TTC549 (cell line): Measurements from ENCODE around the gene SLC35G3.
"Not testable (repeated sequence)": the region's sequence is repeated elsewhere in the genome, so short reads cannot be mapped to it uniquely, and the experiment has no call there.

Experiments
- FAIRE-seq: peaks from 2 replicates; lab custom pipeline; 2012; peaks lifted over from hg19 to GRCh38; lab: Jason Lieb, UNC

SLC35G3 gene

DNA sequence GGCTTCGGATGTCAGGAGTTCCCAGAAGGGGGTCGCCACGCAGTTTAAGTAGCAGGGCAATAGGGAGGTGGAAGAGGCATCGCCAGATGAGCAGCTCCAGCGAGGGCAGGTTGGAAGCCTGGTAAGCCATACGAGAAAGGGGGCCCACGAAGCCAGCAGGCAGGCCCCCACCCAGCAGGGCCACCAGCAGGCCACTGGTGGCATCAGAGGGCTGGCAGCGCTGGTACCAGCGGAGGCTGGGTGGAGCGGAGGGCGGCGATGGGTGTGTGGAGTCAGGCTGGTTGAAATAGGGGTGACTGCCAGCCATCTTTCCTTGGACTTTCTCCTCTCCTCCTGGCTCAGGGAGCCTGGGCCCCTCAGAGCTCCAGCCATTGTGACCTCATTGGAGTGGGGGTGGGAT lies at the start of gene SLC35G3:
TSS of gene SLC35G3 (minus strand) at position 393 of the 400 bp plus-strand sequence. CDS start at position 307, 86 bp downstream.
- not testable (repeated sequence) for FAIRE-seq

DNA sequence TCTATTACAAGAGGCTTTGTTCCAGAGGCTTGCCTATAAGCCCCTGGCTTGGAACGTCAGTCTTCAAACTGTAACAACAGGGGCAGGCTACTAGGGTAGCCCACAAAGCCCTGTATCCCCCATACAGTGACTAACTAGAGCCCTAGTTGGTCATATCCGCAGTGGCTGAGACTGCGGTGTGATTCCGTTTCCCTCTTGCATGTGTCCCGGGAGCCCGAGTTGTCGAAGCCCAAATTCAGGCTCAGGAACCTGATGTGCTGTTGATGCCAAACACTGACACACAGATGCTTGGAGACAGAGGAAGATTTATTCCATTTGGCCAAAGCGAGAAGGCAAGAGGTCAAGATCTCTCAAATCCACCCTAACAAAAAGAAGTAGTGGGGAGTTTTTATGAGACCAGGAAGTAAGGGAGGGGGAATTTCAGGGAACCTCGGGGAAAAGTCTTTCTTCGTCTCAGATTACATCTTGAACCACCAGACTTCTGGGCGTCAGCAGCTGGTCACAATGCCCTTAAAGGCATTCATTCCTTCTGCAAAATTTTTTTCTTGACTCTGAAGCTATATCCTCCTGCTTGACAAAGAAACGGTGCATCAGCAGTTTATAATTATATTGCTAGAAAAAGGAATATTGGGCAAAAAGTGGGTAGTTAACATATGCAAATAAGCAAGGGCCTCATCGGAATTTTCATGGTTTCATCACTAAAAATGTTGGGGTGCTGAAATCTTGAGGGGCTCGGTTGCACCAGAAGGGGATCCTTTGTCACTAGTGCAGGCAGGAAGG lies 49.6 kb upstream of the SLC35G3 start:
- FAIRE-seq, result no peak

DNA sequence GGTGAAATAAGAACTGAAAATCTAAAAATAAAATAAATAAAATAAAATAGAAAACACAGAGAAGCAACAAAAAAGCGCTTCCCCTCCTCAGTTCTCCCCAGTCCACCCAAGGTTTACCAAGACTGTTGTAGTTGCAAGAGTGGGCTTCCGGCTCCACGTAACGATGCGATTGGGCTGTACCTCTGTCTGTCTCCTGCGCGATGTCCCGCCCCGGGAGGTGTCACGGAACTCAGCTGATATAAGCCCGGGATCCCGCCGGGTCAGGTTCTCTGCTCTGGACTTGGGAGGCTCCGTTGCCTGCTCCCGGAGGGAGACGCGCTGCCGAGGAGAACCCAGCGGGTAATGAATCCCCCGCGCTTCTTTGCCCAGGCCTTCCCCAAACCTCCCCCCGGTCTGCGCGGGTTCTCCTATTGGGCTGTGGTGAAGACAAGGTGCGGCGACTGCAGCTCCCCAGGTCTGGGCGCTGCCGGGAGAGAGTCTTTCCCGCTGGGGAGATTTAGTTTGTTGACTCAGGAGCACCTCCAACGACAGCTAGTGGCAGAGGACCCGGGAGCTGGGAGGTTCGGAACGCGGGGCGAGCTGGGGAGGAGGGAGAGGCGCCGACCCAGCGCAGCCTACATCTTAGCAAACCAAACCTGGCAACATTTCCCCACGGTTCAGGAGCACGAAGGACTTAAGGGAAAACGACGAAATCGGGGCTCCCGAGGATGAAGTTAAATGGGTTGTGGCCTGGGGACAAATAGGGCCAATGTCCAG lies 48.8 kb upstream of the SLC35G3 start, which contains the start of gene SLFN5:
TSS of gene SLFN5 (plus strand) at position 268 of the 756 bp plus-strand sequence. CDS start 15,619 bp downstream, outside the sequence.
- FAIRE-seq, result no peak

DNA sequence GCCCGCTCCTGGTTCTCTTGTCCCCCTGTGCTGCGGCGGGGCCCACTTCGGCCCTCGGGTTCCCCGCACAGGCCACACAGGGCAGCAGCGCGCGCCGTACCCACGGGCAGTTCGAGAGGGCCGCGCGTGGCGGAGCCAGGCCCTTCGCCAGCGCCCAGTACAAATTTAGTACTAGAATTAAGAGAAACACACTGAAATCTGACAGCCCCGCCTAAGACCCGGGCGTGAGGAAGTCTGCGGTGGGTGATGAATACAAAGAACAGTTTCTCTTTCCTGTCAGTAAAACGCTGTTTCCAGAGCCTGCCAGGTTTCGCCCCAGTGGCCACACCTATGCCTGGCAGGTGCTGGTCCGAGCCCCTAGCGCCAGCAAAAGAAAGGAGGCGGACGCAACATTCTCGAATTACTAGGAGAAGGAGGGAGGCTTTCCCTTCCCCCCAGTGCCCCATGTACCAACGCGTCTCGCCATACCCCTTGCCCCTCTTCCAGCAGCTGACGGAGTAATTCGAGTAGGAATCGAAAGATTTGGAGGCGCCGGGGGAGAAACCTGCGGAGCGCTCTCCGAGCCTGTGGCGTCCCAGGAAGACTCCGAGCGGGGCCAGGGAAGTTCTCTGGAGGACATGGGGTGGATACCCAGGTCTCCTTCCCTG lies 48.1 kb upstream of the SLC35G3 start:
- FAIRE-seq, result no peak

DNA sequence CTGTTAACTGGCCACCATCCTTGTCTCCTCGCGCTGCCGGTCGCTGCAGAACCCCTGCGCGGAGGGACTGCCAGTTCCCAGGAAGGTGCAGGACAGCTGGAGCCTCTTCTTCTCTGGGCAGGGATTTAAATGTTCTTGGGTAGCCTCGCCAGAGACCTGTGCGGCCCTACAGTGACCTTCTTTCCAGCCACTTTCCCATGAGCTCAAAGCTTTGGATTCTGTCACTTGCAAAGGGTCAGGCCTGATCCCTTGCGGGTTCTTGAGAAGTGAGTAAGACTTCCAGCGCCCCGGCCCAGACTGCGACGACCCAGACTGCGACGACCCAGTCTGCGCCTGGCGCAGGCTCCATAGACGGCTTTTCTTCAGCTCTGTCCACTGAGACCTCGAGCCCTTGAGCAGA lies 47.3 kb upstream of the SLC35G3 start:
- no peak for FAIRE-seq

DNA sequence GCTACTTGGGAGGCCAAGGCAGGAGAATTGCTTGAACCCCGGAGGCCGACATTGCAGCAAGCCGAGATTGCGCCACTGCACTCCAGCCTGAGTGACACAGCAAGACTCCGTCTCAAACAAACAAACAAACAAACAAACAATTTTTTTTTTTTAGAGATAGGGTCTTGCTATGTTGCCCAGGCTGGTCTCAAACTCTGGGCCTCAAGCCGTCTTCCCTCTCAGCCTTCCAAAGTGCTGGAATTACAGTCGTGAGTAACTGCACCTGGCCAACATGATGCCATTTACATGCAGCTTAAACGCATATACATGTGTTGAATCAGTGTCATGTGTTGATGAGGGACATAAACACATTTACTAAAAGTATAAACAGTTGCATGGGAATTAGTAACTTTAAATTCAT lies 46.7 kb upstream of the SLC35G3 start:
- no peak for FAIRE-seq

DNA sequence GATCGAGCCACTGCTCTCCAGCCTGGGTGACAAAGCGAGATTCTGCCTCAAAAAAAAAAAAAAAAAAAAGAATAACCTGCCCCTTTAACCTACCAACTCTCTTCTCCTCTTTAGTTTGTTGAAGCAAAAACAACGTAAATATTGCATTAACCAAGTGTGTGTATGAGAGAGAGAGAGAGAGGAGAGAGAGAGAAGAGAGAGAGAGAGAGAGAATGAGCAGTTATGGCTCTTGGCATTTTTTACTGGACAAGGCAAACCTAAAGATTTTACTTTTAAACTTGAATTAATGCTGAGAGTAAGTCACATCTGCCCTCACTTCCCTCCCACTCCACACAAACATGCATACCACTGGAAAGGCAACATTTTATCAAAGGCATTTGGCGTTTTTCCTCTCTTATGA lies 45.6 kb upstream of the SLC35G3 start:
- FAIRE-seq, result no peak

DNA sequence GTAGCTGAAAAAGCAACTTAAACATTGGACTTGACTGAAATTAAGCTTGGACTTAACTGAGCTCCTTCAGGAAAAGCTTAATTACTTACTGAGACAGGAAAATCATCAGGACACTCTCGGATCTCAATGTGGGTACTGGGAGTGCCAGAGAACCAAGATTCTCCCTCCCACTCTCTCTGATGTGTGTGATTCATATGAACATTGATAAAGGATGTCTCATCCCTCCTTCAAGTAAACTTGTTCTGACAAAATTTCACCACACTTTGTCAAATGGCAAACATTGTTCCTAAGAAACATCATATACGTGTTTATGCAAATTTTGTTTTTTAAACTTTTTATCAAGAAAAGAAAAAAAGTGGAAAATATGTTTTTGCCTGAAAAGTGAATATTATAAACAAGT lies 44.6 kb upstream of the SLC35G3 start:
- no peak for FAIRE-seq

DNA sequence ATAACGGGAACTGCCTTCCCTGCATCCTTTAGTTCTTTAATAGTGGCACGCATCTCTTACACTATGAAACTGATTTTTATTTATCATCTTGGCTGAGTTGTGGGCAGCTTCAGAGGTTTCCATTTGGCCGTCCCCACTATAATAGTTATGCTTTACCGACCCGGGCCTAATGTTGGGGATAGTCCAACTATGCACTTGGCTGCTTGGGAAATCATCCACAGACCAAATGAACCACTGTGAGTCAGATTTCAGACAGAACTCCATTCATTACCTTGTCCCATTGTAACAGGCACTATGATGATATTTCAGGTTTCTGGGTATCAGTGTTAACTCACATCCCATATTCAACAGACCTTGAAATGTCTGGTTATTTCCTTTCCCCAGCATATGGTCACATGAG lies 42.6 kb upstream of the SLC35G3 start:
- FAIRE-seq, result no peak

DNA sequence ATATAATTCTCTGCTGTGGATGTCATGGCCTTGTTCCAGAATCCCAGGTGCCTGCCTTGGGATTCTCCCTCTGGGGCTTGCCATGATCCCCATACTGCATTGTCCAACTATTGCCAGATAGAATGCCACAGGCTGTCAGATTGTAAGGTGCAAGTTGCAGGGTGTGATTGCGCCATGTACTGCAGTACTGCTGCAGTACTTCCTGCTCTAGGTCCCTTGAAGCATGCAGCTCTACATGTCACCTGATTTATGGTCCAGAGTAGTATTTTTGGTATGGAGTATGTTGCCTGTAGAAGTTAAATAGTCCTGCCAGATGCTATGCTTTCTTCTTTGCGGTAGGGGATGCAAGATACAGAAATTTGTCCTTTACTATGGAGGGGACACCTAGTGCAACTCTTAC lies 41.7 kb upstream of the SLC35G3 start:
- no peak for FAIRE-seq

DNA sequence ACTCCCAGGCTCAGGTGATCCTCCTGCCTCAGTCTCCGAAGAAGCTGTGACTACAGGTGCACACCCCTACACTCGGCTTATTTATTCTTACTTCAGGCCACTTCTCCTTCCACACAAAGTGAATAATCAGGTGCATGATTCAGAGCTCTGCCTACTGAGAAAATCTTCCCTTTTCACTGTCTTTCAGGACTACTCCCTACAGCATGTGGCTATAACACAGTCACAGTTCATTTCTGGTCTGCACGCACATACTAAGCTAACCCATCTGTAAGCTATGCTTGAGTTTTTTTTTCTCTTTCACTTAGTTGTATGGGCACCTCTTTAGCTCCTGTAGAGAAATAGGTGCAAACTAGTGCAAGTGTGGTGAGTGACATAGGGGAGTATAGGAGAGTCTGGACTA lies 41.1 kb upstream of the SLC35G3 start:
- no peak for FAIRE-seq

DNA sequence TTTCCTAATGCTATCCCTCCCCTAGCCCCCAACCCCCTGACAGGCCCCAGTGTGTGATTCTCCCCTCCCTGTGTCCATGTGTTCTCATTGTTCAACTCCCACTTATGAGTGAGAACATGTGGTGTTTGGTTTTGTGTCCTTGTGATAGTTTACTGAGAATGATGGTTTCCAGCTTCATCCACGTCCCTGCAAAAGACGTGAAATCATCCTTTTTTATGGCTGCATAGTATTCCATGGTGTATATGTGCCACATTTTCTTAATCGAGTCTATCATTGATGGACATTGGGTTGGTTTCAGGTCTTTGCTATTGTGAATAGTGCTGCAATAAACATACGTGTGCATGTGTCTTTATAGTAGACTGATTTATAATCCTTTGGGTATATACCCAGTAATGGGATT lies 40.1 kb upstream of the SLC35G3 start:
- not testable (repeated sequence) for FAIRE-seq

DNA sequence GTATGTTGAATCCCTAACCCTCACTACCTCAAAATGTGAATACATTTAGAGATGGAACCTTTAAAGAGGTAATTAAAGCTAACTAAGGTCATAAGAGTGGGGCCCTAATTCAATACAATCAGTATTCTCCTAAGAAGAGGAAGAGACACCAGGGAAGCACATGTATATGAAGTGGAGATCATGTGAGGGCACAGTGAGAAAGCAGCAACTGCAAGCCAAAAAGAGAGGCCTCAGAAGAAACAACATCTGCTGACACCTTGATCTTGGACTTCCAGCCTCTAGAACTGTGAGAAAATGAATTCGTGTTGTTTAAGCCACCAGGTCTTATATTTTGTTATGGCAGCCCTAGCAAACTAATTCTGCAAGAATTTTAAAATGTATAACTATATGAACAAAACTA lies 35.4 kb upstream of the SLC35G3 start:
- FAIRE-seq, result no peak

DNA sequence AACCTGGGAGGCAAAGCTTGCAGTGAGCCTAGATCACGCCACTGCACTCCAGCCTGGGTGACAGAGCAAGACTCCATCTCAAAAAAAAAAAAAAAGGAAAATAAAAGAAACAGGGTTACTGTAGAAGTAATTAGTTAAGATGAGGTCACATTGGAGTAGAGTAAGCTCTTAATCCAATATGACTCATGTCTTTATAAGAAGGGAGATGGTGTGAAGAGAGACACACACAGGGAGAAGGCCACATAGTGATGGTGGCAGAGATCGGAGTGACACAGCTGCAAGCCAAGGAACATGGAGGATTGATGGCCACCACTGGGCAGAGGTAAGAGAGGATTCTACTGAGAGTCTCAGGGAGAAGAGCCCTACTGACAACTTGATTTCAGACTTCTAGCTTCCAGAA lies 33.4 kb upstream of the SLC35G3 start:
- no peak for FAIRE-seq

DNA sequence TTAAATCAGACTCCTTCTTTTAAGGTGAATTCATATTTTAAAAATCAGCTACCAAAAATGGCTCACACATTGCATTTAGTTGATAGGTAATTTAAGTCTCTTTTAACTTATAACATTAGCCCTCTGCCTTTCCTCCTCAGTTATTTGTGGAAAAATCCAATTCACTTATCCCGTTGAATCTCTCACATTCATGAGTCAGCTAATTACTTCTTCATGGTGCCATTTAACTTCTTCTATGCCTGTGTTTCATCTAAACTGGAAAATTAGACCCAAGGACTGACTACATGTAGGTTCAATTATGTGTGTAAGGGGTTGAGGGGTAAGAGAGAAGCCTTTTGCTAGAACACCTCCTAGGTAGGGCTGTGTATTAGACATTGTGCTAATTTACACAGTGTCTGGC lies 30.2 kb upstream of the SLC35G3 start:
- no peak for FAIRE-seq

DNA sequence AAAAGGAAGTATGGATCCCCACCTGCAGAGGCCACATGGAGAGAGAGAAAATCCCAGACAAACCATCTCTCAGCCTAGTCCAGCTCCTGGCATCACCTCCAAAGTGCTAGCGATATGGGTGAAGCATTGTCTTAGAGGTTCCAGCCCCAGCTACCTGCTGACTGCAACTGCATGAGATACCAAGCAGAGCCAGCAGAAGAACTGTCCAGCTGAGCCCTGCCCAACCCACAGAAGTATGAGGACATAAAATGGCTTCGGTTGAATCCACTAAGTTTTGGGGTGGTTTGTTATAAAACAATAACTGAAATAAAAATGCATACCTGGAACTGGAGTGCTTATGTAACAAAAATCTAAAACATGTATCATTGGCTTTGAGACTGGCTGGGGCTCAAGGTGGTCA lies 28.3 kb upstream of the SLC35G3 start:
- FAIRE-seq, result no peak

DNA sequence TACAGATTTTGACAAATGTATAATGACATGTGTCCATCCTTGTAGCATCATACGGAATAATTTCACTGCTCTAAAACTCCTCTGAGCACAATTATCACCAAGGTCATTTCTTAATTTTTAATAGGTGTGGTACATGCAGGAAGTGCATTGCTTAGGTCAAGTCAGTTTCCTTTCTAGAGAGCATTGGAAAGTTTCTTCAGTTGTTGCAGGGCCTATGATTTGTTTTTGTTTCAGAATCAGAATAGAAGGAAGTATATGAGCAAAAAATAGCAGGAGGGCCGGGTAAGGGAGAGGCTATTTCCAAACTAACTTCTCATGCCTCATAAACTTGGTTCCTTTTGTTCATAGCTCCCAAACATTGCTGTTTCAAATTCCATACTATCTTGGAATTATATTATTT lies 24.7 kb upstream of the SLC35G3 start:
- FAIRE-seq, result no peak

DNA sequence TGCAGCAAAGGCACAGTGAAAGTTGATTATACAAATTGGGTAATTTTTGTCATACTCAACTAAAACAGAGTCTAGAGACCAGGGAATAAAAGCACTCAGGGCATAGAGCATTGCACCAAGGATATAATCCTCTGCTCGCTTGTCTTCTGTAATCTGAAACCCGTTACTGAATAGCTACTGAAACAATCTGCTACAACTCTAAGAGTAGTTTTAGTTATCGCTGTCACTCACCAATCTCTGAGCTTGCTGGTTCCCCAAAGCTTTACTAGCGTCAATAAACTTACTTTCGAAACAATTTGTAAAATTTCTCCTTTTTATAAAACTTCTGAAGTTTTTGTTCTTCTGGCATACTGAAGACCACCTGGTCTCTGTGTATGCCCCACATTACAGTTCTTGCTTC lies 22.9 kb upstream of the SLC35G3 start:
- no peak for FAIRE-seq

DNA sequence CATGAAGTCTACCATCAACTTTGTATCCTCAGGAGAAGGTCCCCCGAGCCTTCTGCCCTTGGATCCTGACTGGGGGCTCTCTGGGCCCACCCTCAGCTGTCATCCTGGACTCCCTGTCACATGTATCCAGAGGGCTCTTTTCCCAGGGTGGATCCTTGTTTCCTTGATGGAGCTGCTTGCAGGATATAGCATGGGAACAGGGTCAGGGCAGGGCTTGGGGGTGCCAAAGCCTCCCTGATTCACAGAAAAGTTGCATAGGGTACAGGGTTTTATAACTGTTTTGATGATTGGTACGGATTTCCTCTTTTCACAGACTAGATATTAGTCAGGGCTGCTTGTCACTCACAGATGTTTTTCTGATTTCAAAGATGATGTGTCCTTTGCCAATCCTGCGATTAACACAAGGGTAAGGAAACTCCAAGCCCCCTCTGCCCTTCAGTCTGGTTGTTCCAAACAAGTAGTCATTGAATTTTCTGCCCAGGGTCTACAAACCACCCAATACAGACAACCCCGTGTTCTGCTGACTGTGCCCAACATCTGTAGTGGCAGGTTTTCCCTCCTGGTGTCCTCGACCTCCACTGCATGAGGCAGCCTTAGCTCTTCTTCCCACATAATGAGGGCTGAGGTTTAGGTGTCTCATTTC lies 20.6 kb upstream of the SLC35G3 start:
- FAIRE-seq, result no peak

DNA sequence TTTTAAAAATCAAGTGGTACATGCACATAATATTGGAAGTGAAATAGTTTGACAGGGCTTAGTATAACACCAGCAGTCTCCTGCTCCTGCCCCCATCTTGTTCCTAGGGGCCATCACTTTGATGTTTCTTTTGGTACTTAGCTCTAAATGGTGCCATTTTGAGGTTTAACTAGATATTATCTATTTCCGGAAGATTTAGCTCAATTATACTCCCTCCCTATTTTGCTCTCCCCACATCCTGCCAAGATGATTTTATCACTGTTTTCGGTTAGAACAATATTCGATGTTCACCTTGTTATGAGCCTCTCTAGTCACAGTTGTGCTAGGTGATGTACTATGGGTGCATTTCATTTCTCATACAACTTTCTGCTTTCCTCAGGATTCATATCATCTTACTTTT lies 20.0 kb upstream of the SLC35G3 start:
- FAIRE-seq, result no peak

DNA sequence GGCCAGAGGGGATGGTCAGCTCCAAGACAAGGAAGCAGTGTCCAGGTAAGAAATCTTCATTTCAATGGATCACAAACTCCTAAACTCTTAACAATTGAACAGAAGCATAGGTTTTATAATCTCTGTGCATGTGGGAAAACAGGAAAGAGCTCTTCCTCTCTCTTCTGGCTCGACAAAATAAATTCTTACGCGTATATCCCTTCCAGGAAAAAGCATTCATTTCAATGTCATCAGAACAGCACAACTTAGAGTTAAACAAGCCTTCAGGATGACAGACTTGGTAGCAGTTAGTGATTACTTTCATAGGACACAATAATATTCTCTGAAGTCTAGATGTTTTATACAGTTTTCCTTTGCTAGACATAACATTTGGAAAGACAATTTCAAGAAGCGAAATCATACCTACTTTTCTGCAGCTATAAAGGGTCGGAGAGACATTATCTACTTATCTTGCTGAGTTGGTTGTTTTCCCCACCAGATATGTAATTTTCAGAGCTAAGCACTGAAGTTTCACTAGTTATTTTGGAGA lies 19.3 kb upstream of the SLC35G3 start:
- FAIRE-seq, result no peak

DNA sequence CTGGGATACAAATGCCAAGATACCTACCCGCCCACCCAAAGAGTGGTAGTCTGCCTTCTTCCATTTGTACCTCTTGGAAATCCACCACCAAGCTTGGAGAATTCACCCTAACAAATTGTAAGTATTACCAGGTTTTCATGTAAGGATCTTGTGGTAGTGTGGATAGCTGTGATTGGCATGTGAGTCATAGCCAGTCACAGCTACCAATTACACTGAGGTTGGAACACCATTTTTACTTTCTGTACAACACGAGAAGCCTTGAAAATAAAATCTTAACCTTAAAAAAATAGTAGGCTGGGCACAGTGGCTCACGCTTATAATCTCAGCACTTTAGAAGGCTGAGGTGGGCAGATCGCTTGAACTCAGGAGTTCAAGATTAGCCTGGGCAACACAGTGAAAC lies 18.5 kb upstream of the SLC35G3 start:
- FAIRE-seq, result no peak
